ENCODE measurements around the gene MTUS2.

DNA sequence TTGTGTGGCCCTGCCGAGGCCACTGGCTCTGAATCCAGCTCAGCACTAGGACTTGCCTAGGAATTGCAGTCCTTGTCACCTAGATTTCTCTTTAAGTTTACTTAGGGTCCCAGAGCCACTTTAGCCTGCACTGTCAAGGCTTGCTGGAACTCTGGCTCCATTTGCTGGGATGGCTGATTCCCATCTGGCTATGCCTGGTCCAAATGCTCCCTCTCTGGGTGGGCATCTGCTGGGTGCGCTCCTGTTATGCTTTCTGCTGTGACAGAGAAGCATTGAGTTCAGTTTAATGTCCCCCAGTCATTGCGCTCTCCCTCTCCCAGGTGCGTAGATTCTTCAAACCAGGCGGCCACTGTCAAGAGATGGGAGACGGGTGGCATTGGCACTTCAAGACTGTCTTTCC is 102.2 kb downstream of the MTUS2 start:
- TF ChIP-seq, protein P1, sequence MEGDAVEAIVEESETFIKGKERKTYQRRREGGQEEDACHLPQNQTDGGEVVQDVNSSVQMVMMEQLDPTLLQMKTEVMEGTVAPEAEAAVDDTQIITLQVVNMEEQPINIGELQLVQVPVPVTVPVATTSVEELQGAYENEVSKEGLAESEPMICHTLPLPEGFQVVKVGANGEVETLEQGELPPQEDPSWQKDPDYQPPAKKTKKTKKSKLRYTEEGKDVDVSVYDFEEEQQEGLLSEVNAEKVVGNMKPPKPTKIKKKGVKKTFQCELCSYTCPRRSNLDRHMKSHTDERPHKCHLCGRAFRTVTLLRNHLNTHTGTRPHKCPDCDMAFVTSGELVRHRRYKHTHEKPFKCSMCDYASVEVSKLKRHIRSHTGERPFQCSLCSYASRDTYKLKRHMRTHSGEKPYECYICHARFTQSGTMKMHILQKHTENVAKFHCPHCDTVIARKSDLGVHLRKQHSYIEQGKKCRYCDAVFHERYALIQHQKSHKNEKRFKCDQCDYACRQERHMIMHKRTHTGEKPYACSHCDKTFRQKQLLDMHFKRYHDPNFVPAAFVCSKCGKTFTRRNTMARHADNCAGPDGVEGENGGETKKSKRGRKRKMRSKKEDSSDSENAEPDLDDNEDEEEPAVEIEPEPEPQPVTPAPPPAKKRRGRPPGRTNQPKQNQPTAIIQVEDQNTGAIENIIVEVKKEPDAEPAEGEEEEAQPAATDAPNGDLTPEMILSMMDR (IDR thresholded peaks at IDR 0.05 in 4 of 5, conservative IDR thresholded peaks at IDR 0.05 in 1 of 5) = no peak
- no peak for TF ChIP-seq POLR2A (IDR thresholded peaks at IDR 0.05)

Data from gastrocnemius medialis (tissue), 4 donors.